Liver (tissue), 9 donors: ENCODE data around the gene PLEKHH2. TPM values are rescaled to one million over a fixed set of nuclear protein-coding genes. Genes with fewer than 3 reads are reported as not detected.

Experiments
- DNase-seq: peaks from one replicate; pipeline ENCODE4 v3.0.0-alpha.2; 2017; ENCODE audit warnings: low spot score
- H3K27ac ChIP-seq, 2 donors: one replicate each; pipeline ENCODE4 v1.7.0; 2013; ENCODE audit warnings: inconsistent platforms in 2 of 2, low read length in 2 of 2, control low read depth in 1 of 2, low read depth in 1 of 2, mild to moderate bottlenecking in 1 of 2
- H3K27me3 ChIP-seq, 4 donors: one replicate each; pipeline versions ENCODE4 v1.6.1 to v1.7.0; 2013; ENCODE audit warnings: low read length in 3 of 4, inconsistent platforms in 1 of 4, mild to moderate bottlenecking in 1 of 4, moderate library complexity in 1 of 4; ENCODE audit not compliant: control insufficient read depth in 4 of 4, insufficient read depth in 4 of 4
- H3K36me3 ChIP-seq, 4 donors: one replicate each; pipeline versions ENCODE4 v1.6.1 to v1.7.0; 2013; ENCODE audit warnings: low read length in 3 of 4, mild to moderate bottlenecking in 3 of 4, low read depth in 1 of 4, moderate library complexity in 1 of 4; ENCODE audit not compliant: control insufficient read depth in 4 of 4, insufficient read depth in 3 of 4
- H3K4me1 ChIP-seq, 4 donors: one replicate each; pipeline versions ENCODE4 v1.6.1 to v1.7.0; 2013; ENCODE audit warnings: low read length in 3 of 4, mild to moderate bottlenecking in 3 of 4, moderate library complexity in 1 of 4; ENCODE audit not compliant: control insufficient read depth in 4 of 4, insufficient read depth in 4 of 4
- H3K4me3 ChIP-seq, 3 donors: one replicate each; pipeline versions ENCODE4 v1.6.1 to v1.7.0; 2013; ENCODE audit warnings: low read length in 3 of 3, control low read depth in 1 of 3, low read depth in 1 of 3, mild to moderate bottlenecking in 1 of 3
- H3K9ac ChIP-seq, 2 donors: one replicate each; pipeline ENCODE4 v1.7.0; 2013; ENCODE audit warnings: low read length in 2 of 2, mild to moderate bottlenecking in 2 of 2, moderate library complexity in 2 of 2, control low read depth in 1 of 2, low read depth in 1 of 2
- H3K9me3 ChIP-seq, 4 donors: one replicate each; pipeline versions ENCODE4 v1.6.1 to v1.7.0; 2013; ENCODE audit warnings: low read length in 3 of 4; ENCODE audit not compliant: control insufficient read depth in 4 of 4
- EGR1 ChIP-seq, 2 donors: IDR thresholded peaks; 2 replicates each; pipeline ENCODE4 v1.6.1; 2016 to 2018; ENCODE audit warnings: antibody characterized with exemption in 2 of 2, low read depth in 2 of 2
- FOXA1 ChIP-seq: IDR thresholded peaks from 2 replicates; pipeline ENCODE4 v1.6.1; 2016; ENCODE audit warnings: antibody characterized with exemption
- GABPA ChIP-seq, 2 donors: IDR thresholded peaks in 1 of 2; conservative IDR thresholded peaks in 1 of 2; 2 replicates each; pipeline ENCODE4 v1.6.1; 2016; ENCODE audit warnings: antibody characterized with exemption in 2 of 2, mild to moderate bottlenecking in 1 of 2, moderate library complexity in 1 of 2
- HNF4A ChIP-seq, 2 donors: conservative IDR thresholded peaks; 2 replicates each; pipeline ENCODE4 v1.6.1; 2016; ENCODE audit warnings: antibody characterized with exemption in 2 of 2, mild to moderate bottlenecking in 2 of 2
- HNF4G ChIP-seq: IDR thresholded peaks from 2 replicates; pipeline ENCODE4 v1.6.1; 2016; ENCODE audit warnings: antibody characterized with exemption
- JUND ChIP-seq, 2 donors: IDR thresholded peaks; 2 replicates each; pipeline ENCODE4 v1.6.1; 2016; ENCODE audit warnings: antibody characterized with exemption in 2 of 2
- RAD21 ChIP-seq, 2 donors: IDR thresholded peaks; 2 replicates each; pipeline ENCODE4 v1.6.1; 2016; ENCODE audit warnings: antibody characterized with exemption in 2 of 2, mild to moderate bottlenecking in 2 of 2
- SP1 ChIP-seq: IDR thresholded peaks from 2 replicates; pipeline ENCODE4 v1.6.1; 2018; ENCODE audit warnings: antibody characterized with exemption, mild to moderate bottlenecking
- TAF1 ChIP-seq: conservative IDR thresholded peaks from 2 replicates; pipeline ENCODE4 v1.6.1; 2016; ENCODE audit warnings: antibody characterized with exemption, mild to moderate bottlenecking
- YY1 ChIP-seq: IDR thresholded peaks from 2 replicates; pipeline ENCODE4 v1.6.1; 2016; ENCODE audit warnings: antibody characterized with exemption, mild to moderate bottlenecking
- ZBTB33 ChIP-seq: IDR thresholded peaks from 2 replicates; pipeline ENCODE4 v1.6.1; 2016; ENCODE audit warnings: antibody characterized with exemption
- polyA plus RNA-seq, 2 donors: library from polyadenylated mRNA; stranded (reverse) in 1 of 2; unstranded in 1 of 2; fragments of 200-250 nt in 1 of 2; fragments of >200 nt in 1 of 2; fragmentation: Nextera tagmentation in 1 of 2; extraction: Ambion mirVana in 1 of 2; gene quantifications; one replicate each; pipeline versions ENCODE4 v1.2.1 to v1.2.3, GENCODE V29; 2013 to 2015
- total RNA-seq, 2 donors: library from RNA; depleted of rRNA; stranded (reverse); fragments of >200 nt; gene quantifications; one replicate each; pipeline ENCODE4 v1.2.3, GENCODE V29; 2014
- TF ChIP-seq, protein P1 (sequence below): fragments of 150-350 bp; IDR thresholded peaks from 2 replicates; pipeline ENCODE4 v1.5.1; 2017; ENCODE audit warnings: improper control_type of control experiment, low read depth, low read length; ENCODE audit not compliant: missing input control
- TF ChIP-seq, protein P2 (sequence below): IDR thresholded peaks from 2 replicates; pipeline ENCODE4 v1.6.1; 2016; ENCODE audit warnings: antibody characterized with exemption
- TF ChIP-seq, protein P3 (sequence below): IDR thresholded peaks from 2 replicates; pipeline ENCODE4 v1.6.1; 2016; ENCODE audit warnings: antibody characterized with exemption, mild to moderate bottlenecking
- donor health status: healthy.
- donor health status: healthy.
- donor health status: healthy.
- donor health status: healthy.
- donor health status: healthy.

PLEKHH2 gene
- total and polyA plus RNA-seq, 4 donors: 0.51 to 3.8 (median 1.0) TPM

DNA sequence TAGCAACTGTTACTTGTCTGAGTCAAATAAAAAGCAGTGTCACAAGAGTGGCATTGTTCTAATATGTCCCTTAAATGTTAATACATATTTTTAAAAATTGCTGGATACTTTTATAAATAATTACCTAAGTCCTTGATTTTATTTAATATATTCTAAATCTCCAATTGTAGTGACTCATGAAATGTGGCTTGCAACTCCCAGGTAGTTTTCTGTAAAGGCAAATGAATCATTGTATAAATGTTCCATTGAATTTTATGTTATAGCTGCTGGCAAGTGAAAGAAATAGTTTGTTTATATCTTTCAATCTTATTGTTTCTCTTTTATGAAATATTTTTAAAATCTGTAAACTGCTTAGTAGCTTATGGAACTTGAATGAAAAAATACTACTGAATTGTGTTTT is 71.8 kb downstream of the PLEKHH2 start:
- H3K36me3 ChIP-seq: no peaks in the 10 kb centered on the region
- DNase-seq: no peak

DNA sequence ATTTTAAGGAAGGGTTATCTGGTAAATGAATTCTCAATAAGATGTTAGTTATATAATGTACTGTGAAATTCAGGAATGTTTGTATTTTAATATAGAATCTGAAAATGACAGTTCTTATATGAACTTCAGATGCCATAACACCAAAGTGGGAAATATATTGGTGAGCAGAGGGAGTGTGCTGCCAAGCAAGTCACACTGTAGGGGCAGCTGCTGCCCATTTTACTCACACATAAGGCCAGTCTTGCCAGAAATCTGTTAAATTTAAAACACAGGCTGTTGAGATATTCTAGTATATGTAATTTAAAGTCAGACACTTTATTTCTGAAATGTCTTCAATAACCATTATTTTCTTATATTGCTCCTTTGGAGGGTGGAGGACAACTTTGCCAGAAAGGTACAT is 73.8 kb downstream of the PLEKHH2 start:
- DNase-seq: no peak
- H3K27ac ChIP-seq: no peak overlapping the region
- H3K27me3 ChIP-seq: no peaks in the 10 kb centered on the region
- H3K4me3 ChIP-seq: no peak overlapping the region
- H3K4me1 ChIP-seq: no peaks in the 10 kb centered on the region
- no peaks in the 10 kb centered on the region for H3K36me3 ChIP-seq
- H3K9me3 ChIP-seq: no peaks in the 10 kb centered on the region
- H3K9ac ChIP-seq: no peak overlapping the region
- TF ChIP-seq HNF4A (conservative IDR thresholded peaks at IDR 0.05) (no peak), JUND (IDR thresholded peaks at IDR 0.05) (no peak), TAF1 (no peak), RAD21 (IDR thresholded peaks at IDR 0.05) (no peak), GABPA (IDR thresholded peaks at IDR 0.05 in 1 of 2, conservative IDR thresholded peaks at IDR 0.05 in 1 of 2) (no peak), SP1 (no peak), ZBTB33 (no peak), EGR1 (IDR thresholded peaks at IDR 0.05; ENCODE audit: low read depth in 2 of 2) (no peak)
- TF ChIP-seq, protein P1, sequence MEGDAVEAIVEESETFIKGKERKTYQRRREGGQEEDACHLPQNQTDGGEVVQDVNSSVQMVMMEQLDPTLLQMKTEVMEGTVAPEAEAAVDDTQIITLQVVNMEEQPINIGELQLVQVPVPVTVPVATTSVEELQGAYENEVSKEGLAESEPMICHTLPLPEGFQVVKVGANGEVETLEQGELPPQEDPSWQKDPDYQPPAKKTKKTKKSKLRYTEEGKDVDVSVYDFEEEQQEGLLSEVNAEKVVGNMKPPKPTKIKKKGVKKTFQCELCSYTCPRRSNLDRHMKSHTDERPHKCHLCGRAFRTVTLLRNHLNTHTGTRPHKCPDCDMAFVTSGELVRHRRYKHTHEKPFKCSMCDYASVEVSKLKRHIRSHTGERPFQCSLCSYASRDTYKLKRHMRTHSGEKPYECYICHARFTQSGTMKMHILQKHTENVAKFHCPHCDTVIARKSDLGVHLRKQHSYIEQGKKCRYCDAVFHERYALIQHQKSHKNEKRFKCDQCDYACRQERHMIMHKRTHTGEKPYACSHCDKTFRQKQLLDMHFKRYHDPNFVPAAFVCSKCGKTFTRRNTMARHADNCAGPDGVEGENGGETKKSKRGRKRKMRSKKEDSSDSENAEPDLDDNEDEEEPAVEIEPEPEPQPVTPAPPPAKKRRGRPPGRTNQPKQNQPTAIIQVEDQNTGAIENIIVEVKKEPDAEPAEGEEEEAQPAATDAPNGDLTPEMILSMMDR: no peak

More for the DNA sequence above, 71.8 kb downstream of the PLEKHH2 start:
- Histone ChIP-seq H3K9me3 (no peaks in the 10 kb centered on the region), H3K4me3 (no peak overlapping the region), H3K27ac (no peak overlapping the region), H3K9ac (no peak overlapping the region), H3K4me1 (no peaks in the 10 kb centered on the region), H3K27me3 (no peaks in the 10 kb centered on the region)
- TF ChIP-seq SP1 (no peak), ZBTB33 (no peak), FOXA1 (no peak), GABPA (IDR thresholded peaks at IDR 0.05 in 1 of 2, conservative IDR thresholded peaks at IDR 0.05 in 1 of 2) (no peak), YY1 (no peak), TAF1 (no peak), HNF4G (no peak), EGR1 (IDR thresholded peaks at IDR 0.05; ENCODE audit: low read depth in 2 of 2) (no peak)
- TF ChIP-seq, protein P2, sequence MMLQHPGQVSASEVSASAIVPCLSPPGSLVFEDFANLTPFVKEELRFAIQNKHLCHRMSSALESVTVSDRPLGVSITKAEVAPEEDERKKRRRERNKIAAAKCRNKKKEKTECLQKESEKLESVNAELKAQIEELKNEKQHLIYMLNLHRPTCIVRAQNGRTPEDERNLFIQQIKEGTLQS: no peak
- TF ChIP-seq, protein P1: no peak
- TF ChIP-seq, protein P3, sequence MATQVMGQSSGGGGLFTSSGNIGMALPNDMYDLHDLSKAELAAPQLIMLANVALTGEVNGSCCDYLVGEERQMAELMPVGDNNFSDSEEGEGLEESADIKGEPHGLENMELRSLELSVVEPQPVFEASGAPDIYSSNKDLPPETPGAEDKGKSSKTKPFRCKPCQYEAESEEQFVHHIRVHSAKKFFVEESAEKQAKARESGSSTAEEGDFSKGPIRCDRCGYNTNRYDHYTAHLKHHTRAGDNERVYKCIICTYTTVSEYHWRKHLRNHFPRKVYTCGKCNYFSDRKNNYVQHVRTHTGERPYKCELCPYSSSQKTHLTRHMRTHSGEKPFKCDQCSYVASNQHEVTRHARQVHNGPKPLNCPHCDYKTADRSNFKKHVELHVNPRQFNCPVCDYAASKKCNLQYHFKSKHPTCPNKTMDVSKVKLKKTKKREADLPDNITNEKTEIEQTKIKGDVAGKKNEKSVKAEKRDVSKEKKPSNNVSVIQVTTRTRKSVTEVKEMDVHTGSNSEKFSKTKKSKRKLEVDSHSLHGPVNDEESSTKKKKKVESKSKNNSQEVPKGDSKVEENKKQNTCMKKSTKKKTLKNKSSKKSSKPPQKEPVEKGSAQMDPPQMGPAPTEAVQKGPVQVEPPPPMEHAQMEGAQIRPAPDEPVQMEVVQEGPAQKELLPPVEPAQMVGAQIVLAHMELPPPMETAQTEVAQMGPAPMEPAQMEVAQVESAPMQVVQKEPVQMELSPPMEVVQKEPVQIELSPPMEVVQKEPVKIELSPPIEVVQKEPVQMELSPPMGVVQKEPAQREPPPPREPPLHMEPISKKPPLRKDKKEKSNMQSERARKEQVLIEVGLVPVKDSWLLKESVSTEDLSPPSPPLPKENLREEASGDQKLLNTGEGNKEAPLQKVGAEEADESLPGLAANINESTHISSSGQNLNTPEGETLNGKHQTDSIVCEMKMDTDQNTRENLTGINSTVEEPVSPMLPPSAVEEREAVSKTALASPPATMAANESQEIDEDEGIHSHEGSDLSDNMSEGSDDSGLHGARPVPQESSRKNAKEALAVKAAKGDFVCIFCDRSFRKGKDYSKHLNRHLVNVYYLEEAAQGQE: no peak
